ENCODE measurements around the gene NEU4.
"Not testable (repeated sequence)": the region's sequence is repeated elsewhere in the genome, so short reads cannot be mapped to it uniquely, and the experiment has no call there.

The NEU4 gene

GRCh38 chr2:241833101-241833663 is 24.2 kb downstream of the NEU4 start:
- DNase-seq (ENCODE audit: low read depth, low spot score) = no peak

GRCh38 chr2:241833756-241834526 is 24.9 kb downstream of the NEU4 start:
- not testable (repeated sequence) for DNase-seq (ENCODE audit: low read depth, low spot score)

- DNase-seq (ENCODE audit: low read depth, low spot score) = no peak
Measured at GRCh38 chr2:241834527-241835210, 25.7 kb downstream of the NEU4 start.

- no peak for DNase-seq (ENCODE audit: low read depth, low spot score)
Measured at GRCh38 chr2:241835611-241836010, 26.6 kb downstream of the NEU4 start.

GRCh38 chr2:241836292-241836691 is 27.3 kb downstream of the NEU4 start:
- no peak for DNase-seq (ENCODE audit: low read depth, low spot score)

- no peak for DNase-seq (ENCODE audit: low read depth, low spot score)
Measured at GRCh38 chr2:241837197-241837965, 28.4 kb downstream of the NEU4 start.

- DNase-seq (ENCODE audit: low read depth, low spot score) = no peak
Measured at GRCh38 chr2:241841181-241842066, 32.4 kb downstream of the NEU4 start.

GRCh38 chr2:241842067-241842415 is 33.0 kb downstream of the NEU4 start:
- peak; percentile 70 for DNase-seq (ENCODE audit: low read depth, low spot score)

- no peak for DNase-seq (ENCODE audit: low read depth, low spot score)
Measured at GRCh38 chr2:241842620-241843211, 33.7 kb downstream of the NEU4 start.

GRCh38 chr2:241843321-241844065 is 34.5 kb downstream of the NEU4 start:
- DNase-seq (ENCODE audit: low read depth, low spot score) = no peak

GRCh38 chr2:241844066-241844728 is 35.2 kb downstream of the NEU4 start:
- DNase-seq (ENCODE audit: low read depth, low spot score) = peak; percentile 51

GRCh38 chr2:241844831-241845578 is 36.0 kb downstream of the NEU4 start:
- no peak for DNase-seq (ENCODE audit: low read depth, low spot score)

- DNase-seq (ENCODE audit: low read depth, low spot score) = no peak
Measured at GRCh38 chr2:241846406-241846805, 37.4 kb downstream of the NEU4 start.

- DNase-seq (ENCODE audit: low read depth, low spot score) = no peak
Measured at GRCh38 chr2:241848761-241849615, 40.0 kb downstream of the NEU4 start.

- no peak for DNase-seq (ENCODE audit: low read depth, low spot score)
Measured at GRCh38 chr2:241849616-241850543, 40.9 kb downstream of the NEU4 start.

- DNase-seq (ENCODE audit: low read depth, low spot score) = no peak
Measured at GRCh38 chr2:241850544-241851324, 41.7 kb downstream of the NEU4 start.
